ENCODE measurements around the gene SKIC2.
"Not testable (repeated sequence)": the region's sequence is repeated elsewhere in the genome, so short reads cannot be mapped to it uniquely, and the experiment has no call there.

SKIC2 gene

DNA sequence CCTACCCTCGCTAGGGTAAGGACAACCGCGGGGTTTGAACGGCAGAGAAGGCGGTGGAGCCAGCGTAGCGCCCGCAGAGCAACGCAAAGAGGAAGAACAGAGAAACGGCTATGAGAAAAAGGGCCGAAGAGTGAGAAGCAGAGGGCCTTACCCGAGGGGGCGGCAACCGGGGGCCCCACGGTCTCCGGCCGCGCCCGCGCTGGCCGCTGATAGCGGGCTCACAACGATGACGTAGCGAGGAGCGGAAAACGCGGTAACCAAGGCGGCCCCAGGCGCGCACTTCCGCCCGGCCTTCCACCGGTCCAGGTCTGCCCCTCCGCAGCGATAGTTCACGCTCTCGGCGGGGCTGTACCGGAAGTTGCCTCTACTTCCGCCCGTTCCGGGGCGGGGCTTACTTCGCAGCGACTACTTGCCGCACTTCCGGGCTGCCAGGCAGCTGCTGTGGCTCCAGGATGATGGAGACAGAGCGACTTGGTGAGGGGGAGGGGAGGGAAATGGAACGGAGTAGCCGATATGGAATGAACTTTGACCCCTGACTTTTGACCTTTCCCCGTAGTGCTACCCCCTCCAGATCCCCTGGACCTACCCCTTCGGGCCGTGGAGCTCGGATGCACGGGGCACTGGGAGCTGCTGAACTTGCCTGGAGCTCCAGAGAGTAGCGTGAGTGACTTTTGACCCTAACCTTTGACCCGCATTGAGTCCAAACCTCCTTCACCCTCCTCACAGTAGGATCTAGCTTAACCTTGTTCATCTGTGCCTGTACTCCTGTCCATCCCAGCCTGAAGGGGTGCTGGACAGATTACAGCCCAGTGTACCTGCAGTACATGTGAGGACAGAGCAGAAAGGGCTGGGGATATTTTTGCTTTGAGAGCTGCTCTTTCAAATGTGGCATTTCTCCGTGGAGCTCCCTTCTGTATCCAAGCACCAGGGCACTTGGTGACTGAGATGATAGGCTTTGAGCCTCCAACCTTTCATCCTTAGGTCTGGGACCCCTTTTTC lies at the start of gene SKIC2, which contains the start of gene NELFE:
Gene SKIC2 (plus strand): TSS at position 435 of the 999 bp plus-strand sequence. CDS start 18 bp downstream, at position 453.
Gene NELFE (minus strand): TSS at position 231 of the 999 bp plus-strand sequence. CDS start 525 bp downstream, outside the sequence.
- DNase-seq, result peak; percentile 99

DNA sequence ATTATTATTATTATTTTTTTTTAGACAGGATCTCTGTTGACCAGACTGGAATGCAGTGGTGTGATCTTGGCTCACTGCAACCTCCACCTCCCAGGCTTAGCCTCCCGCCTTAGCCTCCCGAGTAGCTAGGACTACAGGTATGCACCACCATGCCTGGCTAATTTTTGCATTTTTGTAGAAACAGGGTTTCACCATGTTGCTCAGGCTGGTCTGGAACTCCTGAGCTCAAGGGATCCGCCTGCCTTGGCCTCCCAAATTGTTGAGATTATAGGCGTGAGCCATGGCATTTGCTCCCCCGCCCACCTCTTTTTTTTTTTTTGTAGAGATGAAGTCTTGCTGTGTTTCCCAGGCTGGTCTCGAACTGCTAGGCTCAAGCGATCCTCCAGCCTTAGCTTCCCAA lies 49.7 kb upstream of the SKIC2 start:
- DNase-seq, result not testable (repeated sequence)

DNA sequence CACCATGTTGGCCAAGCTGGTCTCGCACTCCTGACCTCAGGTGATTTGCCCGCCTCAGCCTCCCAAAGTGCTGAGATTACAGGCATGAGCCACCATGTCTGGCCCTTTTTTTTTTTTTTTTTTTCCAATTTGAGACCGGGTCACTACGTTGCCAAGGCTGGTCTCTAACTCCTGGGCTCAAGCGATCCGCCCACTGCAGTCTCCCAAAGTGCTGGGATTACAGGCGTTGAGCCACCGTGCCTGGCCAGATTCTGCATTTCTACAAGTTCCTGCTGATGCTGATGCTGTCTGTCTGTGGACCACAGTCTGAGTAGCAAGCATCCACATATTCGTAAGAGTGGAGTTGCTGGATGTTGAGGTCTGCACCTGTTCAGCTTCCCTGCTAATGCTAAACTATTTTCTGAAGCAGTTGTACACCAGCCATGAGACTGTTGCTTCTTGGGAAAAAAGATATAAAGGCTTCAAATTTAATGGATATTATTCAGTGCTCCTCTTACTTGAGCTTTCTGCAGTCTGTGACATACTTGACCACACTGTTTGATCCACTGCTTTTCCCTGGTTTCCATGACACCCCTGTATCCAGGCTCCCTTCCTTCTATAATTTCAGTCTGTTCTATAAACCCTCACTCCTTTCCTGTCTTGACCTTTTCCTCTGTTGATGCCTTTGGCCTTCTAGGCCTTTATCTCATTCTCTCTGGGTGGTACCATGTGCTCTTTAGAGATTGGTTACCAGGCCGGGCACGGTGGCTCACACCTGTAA lies 47.0 kb upstream of the SKIC2 start:
- no peak for DNase-seq

DNA sequence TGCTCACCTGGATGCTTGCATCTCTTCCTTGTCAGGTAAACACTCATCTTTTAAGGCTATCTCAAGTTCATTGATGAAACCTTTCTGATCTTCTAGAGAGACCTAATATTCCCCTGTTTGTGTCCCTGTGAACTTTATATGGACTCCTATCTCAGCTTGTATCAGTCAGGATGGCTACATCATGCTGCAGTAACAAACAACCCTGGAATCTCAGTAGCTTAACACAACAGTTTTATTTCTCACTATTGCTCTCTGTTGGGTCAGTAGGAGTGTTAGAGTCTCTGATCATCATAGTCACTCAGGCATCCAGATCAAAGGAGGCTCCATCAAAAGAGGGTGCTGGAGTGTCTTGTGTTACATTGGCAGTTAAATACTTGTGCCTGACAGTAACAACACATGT lies 43.6 kb upstream of the SKIC2 start:
- DNase-seq, result no peak

DNA sequence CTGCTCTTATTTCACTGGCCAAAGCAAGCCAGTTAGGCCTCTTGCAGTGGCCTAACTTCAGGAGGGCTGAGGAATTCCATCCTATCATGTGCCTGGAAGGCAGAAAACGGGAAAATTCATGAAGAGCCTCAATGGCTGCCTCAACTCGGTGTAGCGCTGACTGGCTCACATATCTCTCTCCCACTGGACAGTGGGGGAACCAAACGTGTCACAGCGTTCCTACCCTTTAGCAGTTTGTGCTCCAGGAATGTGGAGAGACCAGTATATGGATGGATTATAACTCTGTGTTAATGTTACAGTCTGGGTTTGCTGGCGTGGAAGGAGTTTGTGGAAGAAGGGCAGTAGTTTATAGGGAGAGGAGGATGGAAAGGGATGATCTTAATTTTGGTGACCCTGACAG lies 43.2 kb upstream of the SKIC2 start:
- DNase-seq, result no peak

DNA sequence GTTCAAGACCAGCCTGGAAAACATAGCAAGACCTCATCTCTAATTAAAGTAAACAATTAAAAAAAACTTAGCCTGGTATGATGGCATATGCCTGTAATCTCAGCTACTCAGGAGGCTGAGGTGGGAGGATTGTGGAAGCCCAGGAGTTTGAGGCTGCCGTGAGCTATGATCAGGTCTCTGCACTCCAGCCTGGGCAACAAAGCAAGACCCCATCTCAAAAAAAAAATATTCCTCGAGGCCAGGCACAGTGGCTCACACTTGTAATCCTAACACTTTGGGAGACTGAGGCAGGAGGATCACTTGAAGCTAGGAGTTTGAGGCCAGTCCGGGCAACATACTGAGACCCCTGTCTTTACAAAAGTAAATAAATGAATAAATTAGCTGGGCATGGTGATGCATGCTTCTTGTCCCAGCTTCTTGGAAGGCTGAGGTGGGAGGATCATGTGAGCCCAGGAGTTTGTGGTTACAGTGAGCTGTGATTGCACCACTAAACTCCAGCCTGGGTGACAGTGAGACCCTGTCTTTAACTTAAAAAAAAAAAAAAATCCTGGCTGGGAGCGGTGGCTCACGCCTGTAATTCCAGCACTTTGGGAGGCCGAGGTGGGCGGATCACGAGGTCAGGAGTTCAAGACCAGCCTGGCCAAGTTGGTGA lies 40.8 kb upstream of the SKIC2 start:
- no peak for DNase-seq

DNA sequence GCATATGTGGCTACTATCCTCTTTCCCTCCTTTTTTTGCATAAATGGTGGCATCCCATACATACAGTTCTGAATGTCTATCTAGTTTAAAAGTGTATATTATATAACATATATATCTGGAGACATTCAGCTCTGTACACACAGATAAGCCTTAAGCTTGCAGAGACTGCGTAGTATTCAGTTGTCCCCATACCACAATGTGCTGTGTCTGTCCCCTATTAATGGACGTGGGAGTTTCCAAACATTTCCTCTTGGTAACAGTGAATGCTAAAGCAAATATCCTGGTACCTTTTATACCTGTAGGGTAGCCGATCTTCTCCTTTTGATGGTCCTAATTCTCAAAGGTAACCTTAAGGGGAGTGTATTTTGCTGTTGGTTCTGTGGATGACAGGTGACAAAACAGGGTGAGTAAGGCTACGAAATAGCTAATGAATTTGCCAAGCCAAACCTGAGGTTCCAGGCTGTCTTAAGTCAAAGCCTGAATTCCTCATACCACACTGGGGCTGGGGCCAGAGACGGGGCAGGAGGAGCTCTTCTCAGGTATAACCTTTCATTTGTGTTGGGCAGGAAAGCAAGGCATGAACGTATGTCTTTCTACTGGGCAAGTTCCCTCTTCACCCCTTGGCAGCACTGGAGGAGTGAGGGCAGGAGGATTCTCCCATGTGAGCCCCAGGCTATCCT lies 39.2 kb upstream of the SKIC2 start:
- no peak for DNase-seq

DNA sequence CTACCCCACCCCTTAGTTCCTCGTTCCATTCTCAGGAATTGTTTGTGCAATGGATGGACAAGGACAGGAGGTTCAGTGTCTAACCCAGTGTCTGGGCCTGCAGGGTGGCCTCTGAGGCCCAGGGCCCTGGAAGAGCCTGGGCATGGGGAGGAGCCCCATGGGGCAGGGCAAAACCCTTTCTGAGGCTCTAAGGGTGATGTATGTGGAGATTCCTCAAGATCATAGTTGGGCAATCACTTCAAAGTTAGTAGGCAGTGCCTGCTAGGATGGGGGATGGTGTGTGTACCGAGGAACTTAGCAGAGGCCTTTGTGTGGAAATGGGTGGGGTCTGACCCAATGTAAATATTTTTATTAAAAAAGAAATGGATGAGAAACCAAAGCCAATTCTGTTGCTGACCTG lies 38.2 kb upstream of the SKIC2 start:
- DNase-seq, result no peak

DNA sequence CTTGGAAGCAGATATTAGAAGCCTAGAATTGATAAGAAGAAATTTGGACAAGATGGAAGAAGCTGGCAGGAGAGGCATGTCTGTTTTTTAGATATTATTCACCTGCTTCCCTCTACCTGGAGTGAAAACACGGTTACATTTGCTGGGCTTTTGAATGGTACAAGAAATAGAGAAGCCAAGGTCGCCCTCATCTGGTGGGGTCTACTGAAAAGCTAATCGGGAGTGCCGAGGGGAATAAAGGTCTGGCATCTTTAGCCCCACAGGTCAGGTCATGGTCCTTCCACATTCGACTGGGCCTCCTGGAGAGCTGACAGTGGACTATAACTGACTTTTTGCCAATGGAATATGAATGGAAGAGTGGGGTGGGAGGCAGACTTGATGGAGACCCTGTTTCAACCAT lies 36.0 kb upstream of the SKIC2 start:
- peak; percentile 19 for DNase-seq

DNA sequence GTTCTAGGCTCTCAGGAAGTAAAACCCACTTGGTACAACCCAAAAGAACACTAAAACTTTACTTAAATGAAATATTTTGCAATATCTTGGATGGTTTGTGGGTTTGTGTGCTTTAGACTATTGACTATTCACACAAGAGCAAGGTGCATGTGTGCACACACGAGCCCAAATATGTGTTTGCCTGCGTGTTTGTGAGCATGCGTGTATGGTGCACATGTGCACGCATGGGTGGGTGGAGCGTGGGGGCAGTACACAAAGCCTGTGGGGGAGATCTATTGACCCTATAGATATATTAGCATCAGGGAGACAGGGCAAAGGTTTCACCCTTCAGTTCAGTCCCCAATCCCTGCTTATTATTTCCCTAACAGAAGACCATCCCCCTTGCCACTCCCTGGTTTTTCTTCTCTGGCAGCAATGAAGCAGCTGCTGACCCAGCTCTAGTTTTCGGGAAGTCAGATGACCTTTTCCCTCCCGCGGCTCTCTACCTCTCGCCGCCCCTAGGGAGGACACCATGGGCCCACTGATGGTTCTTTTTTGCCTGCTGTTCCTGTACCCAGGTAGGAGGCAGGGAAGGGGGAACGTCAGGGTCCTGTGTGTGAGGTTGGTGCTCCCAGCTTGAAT lies 31.6 kb upstream of the SKIC2 start, which contains the start of gene C2:
Gene C2 (plus strand): TSS at position 476 of the 621 bp plus-strand sequence. CDS start 36 bp downstream, at position 512.
- DNase-seq, result no peak

DNA sequence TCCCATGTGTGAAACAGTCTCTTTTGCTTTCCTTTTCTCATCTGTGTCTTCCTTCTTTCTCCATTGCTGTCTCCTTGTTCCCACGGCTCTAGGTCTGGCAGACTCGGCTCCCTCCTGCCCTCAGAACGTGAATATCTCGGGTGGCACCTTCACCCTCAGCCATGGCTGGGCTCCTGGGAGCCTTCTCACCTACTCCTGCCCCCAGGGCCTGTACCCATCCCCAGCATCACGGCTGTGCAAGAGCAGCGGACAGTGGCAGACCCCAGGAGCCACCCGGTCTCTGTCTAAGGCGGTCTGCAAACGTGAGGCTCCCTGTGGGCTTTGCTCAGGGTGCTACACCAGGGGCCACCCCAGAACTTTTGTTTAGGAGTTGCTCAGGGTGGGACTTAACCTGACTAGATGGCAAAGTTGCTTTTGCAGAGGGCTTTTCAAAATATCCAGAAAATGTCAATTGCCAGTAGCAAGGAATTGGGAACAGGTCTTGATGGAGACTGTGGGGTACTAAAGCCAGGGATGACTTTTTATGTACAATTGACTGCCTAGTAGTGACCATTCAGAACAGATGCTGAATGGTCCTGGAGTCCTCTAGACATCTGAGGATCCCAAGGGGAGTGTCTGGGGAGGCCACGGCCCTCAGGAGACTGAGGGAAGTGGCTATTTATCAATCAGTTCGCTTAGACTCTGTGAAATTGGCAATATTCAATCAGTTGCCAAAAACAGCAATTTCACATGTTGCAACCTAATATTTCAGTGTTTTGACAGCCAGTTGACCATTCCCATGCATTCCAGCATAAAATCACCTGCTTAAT lies 30.9 kb upstream of the SKIC2 start:
- DNase-seq, result no peak

DNA sequence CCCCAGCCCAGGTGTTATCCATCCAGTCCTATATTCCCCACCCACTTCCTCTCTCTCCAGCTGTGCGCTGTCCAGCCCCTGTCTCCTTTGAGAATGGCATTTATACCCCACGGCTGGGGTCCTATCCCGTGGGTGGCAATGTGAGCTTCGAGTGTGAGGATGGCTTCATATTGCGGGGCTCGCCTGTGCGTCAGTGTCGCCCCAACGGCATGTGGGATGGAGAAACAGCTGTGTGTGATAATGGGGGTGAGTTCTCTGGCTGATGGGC lies 30.4 kb upstream of the SKIC2 start:
- no peak for DNase-seq

DNA sequence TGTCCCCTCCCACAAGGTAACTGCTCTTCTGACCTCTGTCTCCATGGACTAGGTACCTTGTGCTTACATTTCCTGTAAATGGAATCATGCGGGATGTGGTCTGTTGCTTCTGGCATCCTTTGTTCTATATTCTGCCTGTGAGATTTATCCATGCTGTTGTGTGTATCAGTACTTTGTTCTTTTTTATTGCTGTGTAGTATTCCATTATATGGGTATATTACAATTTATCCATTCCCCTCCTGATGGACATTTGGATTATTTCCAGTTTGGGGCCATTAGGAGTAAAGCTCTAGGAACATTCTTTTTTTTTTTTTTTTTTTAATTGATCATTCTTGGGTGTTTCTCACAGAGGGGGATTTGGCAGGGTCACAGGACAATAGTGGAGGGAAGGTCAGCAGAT lies 28.0 kb upstream of the SKIC2 start:
- no peak for DNase-seq

DNA sequence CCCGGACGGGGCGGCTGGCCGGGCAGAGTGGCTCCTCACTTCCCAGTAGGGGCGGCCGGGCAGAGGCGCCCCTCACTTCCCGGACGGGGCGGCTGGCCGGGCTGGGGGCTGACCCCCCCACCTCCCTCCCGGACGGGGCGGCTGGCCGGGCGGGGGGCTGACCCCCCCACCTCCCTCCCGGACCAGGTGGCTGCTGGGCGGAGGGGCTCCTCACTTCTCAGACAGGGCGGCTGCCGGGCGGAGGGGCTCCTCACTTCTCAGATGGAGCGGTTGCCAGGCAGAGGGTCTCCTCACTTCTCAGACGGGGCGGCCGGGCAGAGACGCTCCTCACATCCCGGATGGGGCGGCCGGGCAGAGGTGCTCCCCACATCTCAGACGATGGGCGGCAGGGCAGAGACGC lies 26.8 kb upstream of the SKIC2 start:
- DNase-seq, result not testable (repeated sequence)

DNA sequence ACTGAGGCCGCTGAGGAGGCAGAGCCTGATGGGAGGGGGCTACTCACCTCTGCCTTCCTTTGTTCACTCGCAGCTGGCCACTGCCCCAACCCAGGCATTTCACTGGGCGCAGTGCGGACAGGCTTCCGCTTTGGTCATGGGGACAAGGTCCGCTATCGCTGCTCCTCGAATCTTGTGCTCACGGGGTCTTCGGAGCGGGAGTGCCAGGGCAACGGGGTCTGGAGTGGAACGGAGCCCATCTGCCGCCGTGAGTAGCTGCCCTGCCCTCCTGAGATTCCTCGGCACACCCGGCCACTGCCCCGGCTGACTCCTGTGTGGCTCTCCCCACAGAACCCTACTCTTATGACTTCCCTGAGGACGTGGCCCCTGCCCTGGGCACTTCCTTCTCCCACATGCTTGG lies 25.4 kb upstream of the SKIC2 start:
- no peak for DNase-seq

DNA sequence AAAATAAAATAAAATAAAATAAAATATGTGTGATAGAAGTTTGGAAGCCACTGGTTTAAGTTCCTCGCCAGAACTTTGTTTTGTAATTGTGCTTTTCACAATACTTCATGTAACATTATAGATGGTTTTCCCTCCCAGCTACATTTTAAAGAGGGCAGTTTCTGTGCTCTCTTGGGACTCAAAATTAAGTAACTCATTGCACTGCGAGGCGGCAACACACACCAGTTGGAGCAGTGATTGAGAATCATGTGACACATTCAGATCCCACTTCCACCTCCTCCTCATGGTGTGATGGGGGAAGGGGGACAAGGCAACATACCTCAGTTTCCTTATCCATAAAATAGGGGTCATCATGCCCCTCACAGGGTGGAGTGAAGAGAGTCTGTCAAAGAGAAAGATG lies 24.0 kb upstream of the SKIC2 start:
- DNase-seq, result no peak

DNA sequence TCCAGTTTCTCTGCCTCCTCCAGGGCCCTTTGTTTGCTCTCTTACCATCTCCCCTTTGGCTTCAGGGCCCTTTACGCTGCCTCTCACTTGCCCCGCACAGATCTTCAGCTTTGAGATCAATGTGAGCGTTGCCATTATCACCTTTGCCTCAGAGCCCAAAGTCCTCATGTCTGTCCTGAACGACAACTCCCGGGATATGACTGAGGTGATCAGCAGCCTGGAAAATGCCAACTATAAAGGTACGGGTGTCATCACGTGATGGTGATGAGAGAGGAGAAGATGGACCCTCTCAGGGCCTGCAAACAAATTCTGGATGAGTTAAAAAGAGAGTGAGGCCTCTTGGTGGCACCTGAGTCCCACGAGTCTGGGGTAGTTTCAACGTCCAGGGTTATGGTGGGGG lies 23.2 kb upstream of the SKIC2 start:
- DNase-seq, result no peak

DNA sequence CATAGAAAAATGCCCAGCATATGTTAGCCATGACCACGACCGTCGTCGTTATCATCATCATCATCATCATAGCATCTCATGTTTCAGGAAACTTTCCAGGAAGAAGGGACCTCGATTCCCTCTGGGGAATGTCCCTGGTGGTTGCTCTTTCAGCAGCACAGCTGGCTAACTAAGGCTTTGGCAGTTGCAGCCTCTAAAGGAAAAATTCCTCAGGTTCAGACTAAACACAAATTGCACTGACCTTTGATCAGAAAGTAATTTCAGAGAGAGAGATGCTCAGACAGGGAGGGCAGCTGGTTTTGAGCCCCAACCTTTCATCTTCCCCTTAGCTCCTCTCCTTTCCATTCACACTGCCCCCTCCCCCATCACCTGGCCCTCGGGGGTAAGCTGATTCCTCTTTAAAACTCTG lies 18.7 kb upstream of the SKIC2 start:
- no peak for DNase-seq

DNA sequence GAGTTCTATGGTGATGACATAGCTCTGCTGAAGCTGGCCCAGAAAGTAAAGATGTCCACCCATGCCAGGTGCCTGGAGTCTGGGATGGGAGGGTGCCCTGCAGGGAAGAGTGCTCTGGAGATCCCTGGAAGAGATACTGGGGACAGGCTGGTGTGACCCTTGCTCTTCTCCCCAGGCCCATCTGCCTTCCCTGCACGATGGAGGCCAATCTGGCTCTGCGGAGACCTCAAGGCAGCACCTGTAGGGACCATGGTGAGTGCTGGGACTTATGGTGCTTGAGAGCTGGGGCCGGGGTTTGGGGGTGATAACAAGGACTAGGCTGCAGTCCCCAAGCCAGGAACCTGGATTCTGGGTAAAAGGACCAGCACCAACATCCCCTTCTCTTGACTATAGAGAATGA lies 15.2 kb upstream of the SKIC2 start:
- no peak for DNase-seq

DNA sequence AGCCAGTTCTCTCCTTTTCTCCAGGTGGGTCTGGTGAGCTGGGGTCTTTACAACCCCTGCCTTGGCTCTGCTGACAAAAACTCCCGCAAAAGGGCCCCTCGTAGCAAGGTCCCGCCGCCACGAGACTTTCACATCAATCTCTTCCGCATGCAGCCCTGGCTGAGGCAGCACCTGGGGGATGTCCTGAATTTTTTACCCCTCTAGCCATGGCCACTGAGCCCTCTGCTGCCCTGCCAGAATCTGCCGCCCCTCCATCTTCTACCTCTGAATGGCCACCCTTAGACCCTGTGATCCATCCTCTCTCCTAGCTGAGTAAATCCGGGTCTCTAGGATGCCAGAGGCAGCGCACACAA lies 13.8 kb upstream of the SKIC2 start:
- DNase-seq, result no peak

Data from NCI-H345 (cell line).